Memory B cell (primary cell): ENCODE results near the gene VASP.

Experiments used
- ATAC-seq: fragments of 150-1000 bp; cut with Tn5 transposase; 2 replicates; pipeline ENCODE4 v1.10.0; 2021; ENCODE audit warnings: low read depth, mild to moderate bottlenecking, moderate library complexity
- DNase-seq, 2 donors: peaks; one replicate each; pipeline ENCODE4 v3.0.0; 2022; ENCODE audit warnings: low spot score in 2 of 2
- H3K27ac Mint-ChIP-seq: one replicate; pipeline ENCODE4 v1.8.0; 2022; ENCODE audit warnings: mild to moderate bottlenecking, moderate library complexity, mixed read lengths
- H3K27me3 Mint-ChIP-seq: one replicate; pipeline ENCODE4 v1.8.0; 2022; ENCODE audit warnings: mixed read lengths
- H3K36me3 Mint-ChIP-seq: one replicate; pipeline ENCODE4 v1.8.0; 2022; ENCODE audit warnings: mild to moderate bottlenecking, mixed read lengths
- H3K4me1 Mint-ChIP-seq: one replicate; pipeline ENCODE4 v1.8.0; 2022; ENCODE audit warnings: mixed read lengths
- H3K4me3 Mint-ChIP-seq: one replicate; pipeline ENCODE4 v1.8.0; 2022; ENCODE audit warnings: mild to moderate bottlenecking, moderate library complexity, mixed read lengths
- H3K9me3 Mint-ChIP-seq: one replicate; pipeline ENCODE4 v1.8.0; 2022; ENCODE audit warnings: mixed read lengths

VASP gene

DNA sequence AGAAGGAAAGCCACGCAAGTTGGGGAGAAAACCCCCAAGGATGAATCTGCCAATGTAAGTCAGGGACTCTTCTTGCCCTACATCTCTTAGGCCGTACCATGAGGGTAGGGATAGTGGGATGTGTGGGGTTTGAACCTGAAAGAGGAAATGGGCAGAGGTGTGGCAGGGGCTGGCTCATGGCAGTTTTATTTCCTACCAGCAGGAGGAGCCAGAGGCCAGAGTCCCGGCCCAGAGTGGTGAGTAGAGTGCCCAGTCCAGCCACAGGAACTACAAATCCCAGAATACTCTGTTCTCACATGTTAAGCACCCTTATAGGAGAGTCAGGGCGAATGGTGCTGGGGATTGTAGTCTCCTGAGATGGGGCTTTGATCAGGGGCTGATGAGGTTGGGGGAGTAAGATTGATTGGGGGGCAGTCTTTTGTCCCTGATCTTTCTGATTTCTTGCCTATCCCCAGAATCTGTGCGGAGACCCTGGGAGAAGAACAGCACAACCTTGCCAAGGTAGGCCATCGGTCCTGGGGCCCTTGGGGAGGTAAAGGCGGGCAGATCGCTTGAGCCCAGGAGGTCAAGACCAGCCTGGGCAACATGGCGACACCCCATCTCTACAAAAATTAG, 16.5 kb downstream of the VASP start:
- no peaks in the 10 kb centered on the region for H3K27me3 Mint-ChIP-seq
- H3K27ac Mint-ChIP-seq = peak overlapping the region; percentile 52
- ATAC-seq (peak; percentile 95), DNase-seq (peak; percentile 84)
- H3K4me3 Mint-ChIP-seq = no peak overlapping the region
- H3K9me3 Mint-ChIP-seq = no peaks in the 10 kb centered on the region
- peaks cover 21% of the 10 kb centered on the region for H3K4me1 Mint-ChIP-seq
- peaks cover 15% of the 10 kb centered on the region for H3K36me3 Mint-ChIP-seq

DNA sequence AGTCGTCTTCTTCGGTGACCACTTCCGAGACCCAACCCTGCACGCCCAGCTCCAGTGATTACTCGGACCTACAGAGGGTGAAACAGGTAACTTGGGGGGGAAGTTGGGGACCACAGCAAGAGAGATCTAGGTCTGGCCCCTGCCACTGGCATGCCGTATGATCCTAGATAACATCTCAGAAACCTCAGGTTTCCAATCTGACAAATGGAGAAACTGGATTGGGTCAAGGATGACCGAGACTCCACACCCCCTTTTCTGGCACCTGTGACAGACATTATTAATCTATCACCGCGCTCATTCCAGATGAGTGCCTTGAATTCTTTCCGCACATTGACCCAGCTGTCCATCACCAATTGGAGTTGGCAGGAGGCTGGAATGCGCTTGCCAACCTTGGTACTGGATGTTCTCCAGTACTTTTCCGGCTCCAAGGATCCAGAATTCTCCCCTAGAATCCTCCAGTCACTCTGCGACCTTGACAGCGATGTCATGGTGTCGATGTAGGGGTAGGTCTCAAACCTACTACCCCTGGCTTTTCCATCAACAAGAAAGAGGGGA, 17.4 kb downstream of the VASP start:
- H3K9me3 Mint-ChIP-seq = no peaks in the 10 kb centered on the region

DNA sequence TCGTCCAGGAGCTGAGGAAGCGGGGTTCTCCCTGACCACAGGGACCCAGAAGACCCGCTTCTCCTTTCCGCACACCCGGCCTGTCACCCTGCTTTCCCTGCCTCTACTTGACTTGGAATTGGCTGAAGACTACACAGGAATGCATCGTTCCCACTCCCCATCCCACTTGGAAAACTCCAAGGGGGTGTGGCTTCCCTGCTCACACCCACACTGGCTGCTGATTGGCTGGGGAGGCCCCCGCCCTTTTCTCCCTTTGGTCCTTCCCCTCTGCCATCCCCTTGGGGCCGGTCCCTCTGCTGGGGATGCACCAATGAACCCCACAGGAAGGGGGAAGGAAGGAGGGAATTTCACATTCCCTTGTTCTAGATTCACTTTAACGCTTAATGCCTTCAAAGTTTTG, 18.9 kb downstream of the VASP start:
- no peak for DNase-seq
- peak overlapping the region; percentile 60 for H3K27ac Mint-ChIP-seq

More for the DNA sequence above, 17.4 kb downstream of the VASP start:
- Mint-ChIP-seq H3K4me3 (no peak overlapping the region), H3K36me3 (peaks cover 15% of the 10 kb centered on the region), H3K27me3 (no peaks in the 10 kb centered on the region), H3K27ac (no peak overlapping the region), H3K4me1 (peaks cover 21% of the 10 kb centered on the region)
- no peak for DNase-seq
- no peak for ATAC-seq

DNA sequence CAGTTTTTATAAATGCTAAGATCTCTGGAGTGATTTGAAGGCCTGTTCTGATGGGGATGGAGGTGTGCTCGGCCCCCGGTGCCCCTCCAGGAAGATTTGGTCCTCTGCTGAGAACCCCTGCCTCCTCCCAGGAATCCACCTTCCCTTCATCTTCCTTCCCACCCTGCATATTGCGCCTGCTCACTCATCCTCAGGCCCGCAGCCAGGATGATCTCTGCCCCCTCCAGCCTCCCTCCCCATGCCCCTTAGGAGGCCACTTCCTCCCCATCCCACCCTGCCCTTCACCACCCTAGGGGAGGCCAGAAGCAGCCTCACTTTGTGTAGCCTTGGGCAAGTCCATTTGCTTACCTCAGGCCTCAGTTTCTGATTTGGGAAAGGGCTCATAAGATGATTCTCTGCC, 19.7 kb downstream of the VASP start:
- Mint-ChIP-seq H3K36me3 (peaks cover 13% of the 10 kb centered on the region), H3K4me1 (peaks cover 18% of the 10 kb centered on the region), H3K4me3 (no peak overlapping the region), H3K9me3 (no peaks in the 10 kb centered on the region), H3K27me3 (no peaks in the 10 kb centered on the region), H3K27ac (no peak overlapping the region)
- ATAC-seq (no peak), DNase-seq (no peak)

More for the DNA sequence above, 18.9 kb downstream of the VASP start:
- H3K4me1 Mint-ChIP-seq = peaks cover 21% of the 10 kb centered on the region
- no peaks in the 10 kb centered on the region for H3K27me3 Mint-ChIP-seq
- H3K4me3 Mint-ChIP-seq = no peak overlapping the region
- peaks cover 11% of the 10 kb centered on the region for H3K36me3 Mint-ChIP-seq
- ATAC-seq = no peak
- H3K9me3 Mint-ChIP-seq = no peaks in the 10 kb centered on the region

DNA sequence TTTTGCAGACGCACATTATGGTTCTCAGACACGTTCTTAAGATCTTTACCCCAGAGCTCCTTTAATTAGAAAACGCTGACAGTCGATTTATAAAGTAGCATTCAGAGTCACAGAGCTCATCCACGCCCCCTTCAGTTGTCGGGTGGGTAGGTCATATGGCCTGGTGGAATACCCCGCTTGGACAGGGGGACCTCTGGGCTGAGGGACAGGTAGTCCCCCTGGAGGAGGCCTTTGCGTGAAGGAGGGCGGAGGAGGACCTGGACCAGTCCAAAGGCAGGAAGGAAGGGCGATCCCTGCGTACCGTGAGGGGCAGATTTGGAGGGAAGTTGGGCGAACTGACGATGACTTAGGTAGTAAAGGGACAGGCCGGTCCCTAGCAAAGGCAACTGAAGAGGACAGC, 20.5 kb downstream of the VASP start:
- DNase-seq (no peak), ATAC-seq (no peak)
- Mint-ChIP-seq H3K27me3 (no peaks in the 10 kb centered on the region), H3K4me1 (peaks cover 17% of the 10 kb centered on the region), H3K36me3 (peaks cover 15% of the 10 kb centered on the region), H3K27ac (peak overlapping the region; percentile 72), H3K9me3 (no peaks in the 10 kb centered on the region), H3K4me3 (peak overlapping the region; percentile 38)

DNA sequence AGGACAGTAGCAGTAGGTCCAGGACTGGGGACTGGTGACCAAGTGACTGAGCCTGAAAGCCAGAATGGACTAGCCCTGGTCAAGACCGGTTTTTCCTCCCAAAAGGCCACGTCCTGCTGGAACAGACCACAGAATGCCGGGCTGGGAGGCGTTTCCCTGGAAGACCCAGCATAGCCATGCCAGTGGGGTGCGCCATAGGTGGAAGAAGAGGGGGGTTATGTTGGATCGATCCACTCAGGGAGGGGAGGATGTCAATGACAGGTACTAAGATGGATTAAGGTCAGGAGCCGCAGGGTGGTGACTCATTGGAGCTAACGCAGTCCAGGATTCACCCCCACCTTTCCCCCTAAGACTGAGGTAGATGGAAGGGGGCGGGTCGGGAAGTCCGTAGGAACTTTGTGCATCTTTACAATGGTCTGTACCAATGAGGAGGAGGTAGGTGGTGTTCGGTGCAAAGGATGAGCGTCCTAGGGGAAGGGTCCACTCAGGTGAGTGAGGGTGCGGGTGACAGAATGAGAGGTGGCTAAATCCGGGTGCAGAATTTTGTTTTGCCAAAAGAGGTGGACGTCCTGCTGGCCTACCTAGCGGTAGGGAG, 21.0 kb downstream of the VASP start:
- Mint-ChIP-seq H3K4me1 (peaks cover 17% of the 10 kb centered on the region), H3K27me3 (no peaks in the 10 kb centered on the region), H3K36me3 (peaks cover 15% of the 10 kb centered on the region), H3K9me3 (no peaks in the 10 kb centered on the region), H3K4me3 (peak overlapping the region; percentile 38), H3K27ac (peak overlapping the region; percentile 72)
- ATAC-seq (no peak), DNase-seq (no peak)

DNA sequence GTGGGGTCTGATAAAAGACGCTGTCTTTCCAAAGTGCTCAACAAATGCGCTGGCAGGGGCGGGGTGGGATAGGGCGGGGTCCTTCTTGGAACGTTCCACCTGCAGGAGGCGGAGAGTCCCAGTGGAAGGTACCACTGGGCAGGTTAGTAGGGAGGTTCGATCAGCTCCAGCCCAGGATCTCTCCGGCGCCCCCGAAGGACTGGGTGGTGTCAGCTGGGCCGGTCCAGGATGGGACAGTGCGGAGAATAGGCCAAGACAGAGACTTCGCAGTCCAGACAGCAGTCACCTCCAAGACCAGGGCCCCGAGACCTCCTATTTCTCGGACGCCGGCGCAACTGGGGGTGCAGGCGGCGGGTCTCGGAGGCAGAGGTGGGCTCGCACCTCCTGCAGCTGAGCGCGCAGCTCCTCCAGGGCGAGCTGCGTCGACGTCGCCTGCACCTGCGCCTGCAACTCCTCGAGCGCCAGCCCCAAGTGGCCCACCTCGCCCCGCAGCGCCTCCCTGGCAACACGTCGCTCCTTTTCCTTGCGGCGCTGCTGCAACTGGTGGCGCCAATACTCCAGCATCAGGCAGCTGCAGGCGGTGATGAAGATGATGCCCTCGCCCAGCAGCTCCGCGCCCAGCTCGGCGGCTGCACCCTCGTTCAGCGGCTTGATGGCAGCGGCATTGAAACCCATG, 21.6 kb downstream of the VASP start:
- ATAC-seq (peak; percentile 39), DNase-seq (no peak)
- peaks cover 12% of the 10 kb centered on the region for H3K36me3 Mint-ChIP-seq
- H3K27me3 Mint-ChIP-seq = no peaks in the 10 kb centered on the region
- H3K4me1 Mint-ChIP-seq = peaks cover 12% of the 10 kb centered on the region
- H3K4me3 Mint-ChIP-seq = peak overlapping the region; percentile 66
- H3K9me3 Mint-ChIP-seq = no peaks in the 10 kb centered on the region
- peak overlapping the region; percentile 45 for H3K27ac Mint-ChIP-seq

DNA sequence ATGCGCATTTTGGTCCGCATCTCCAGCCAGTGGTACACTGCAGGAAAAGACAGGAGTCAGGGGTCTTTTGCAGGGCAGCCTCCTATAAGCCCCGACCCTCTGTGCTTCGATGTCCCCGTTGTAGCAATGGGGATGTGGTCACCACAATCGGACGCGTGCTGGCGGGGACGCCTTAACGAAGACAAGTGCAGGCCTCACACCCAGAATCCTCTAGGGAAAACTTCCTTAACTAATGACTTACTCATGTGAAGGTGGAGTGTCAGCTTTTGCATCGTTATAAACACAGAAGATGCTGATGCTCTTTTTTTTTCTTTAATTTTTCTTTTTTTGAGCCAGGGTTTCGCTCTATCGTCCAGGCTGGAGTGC, 22.1 kb downstream of the VASP start:
- H3K27me3 Mint-ChIP-seq = no peaks in the 10 kb centered on the region
- H3K4me1 Mint-ChIP-seq = peaks cover 10% of the 10 kb centered on the region
- peaks cover 11% of the 10 kb centered on the region for H3K36me3 Mint-ChIP-seq
- H3K27ac Mint-ChIP-seq = no peak overlapping the region
- ATAC-seq (no peak), DNase-seq (no peak)
- H3K9me3 Mint-ChIP-seq = no peaks in the 10 kb centered on the region
- H3K4me3 Mint-ChIP-seq = peak overlapping the region; percentile 66

DNA sequence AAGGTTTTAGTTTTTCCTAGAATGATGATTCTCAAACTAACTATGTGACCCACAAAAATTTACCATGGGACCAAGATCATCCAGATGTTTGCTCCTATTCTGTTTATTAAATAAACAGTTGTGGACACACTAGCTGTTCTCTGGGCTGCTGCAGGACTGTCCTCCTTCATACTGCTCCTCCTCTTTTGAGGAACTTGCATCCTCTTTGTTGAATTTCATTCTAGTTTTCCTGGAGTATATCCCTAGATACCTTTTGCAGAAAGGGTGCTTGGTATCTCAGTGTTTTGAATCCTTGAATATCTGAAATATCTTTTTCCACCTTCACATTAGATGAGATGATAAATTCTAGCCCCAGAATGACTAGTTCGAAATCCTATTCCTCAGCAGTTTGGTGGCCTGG, 24.1 kb downstream of the VASP start:
- Mint-ChIP-seq H3K4me3 (no peak overlapping the region), H3K27me3 (no peaks in the 10 kb centered on the region), H3K9me3 (no peaks in the 10 kb centered on the region), H3K27ac (no peak overlapping the region), H3K4me1 (peaks cover 10% of the 10 kb centered on the region), H3K36me3 (peaks cover 10% of the 10 kb centered on the region)
- DNase-seq = no peak
- no peak for ATAC-seq

DNA sequence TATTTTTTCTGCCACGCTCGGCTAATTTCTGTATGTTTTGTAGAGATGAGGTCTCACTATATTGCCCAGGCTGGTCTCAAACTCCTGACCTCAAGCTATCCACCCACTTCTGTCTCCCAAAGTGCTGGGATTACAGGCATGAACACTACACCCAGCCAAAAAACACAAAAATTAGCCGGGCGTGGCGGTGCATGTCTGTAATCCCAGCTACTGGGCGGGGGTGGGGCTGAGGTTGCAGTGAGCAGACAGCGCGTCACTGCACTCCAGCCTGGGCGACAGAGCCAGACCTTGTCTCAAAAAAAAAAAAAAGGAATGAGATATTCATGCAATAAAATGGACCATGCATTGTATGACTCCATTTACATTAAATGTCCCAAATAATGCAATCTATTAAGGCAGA, 32.2 kb downstream of the VASP start:
- peaks cover 2% of the 10 kb centered on the region for H3K9me3 Mint-ChIP-seq
- H3K27me3 Mint-ChIP-seq = no peaks in the 10 kb centered on the region
- H3K27ac Mint-ChIP-seq = no peak overlapping the region
- H3K4me1 Mint-ChIP-seq = peaks cover 9% of the 10 kb centered on the region
- no peaks in the 10 kb centered on the region for H3K36me3 Mint-ChIP-seq
- H3K4me3 Mint-ChIP-seq = no peak overlapping the region
- DNase-seq = no peak
- no peak for ATAC-seq

DNA sequence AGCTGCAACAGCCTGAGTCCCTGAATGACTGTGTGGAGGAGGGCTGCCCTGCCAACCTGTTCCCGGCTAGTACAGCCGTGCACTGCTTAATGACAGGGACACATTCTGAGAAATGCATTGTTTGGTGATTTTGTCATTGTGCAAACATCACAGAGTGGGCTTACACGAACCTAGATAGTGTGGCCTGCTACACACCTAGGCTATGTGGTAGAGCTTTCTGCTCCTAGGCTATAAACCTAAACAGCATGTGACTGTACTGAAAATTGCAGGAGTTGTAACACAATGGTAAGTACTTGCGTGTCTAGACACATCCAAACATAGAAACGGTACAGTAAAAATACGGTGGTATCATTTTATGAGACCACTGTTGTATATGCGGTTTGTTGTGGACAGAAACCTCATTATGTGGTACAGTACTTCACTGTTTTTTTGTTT, 35.0 kb downstream of the VASP start:
- Mint-ChIP-seq H3K27me3 (no peaks in the 10 kb centered on the region), H3K4me1 (peaks cover 11% of the 10 kb centered on the region), H3K36me3 (no peaks in the 10 kb centered on the region), H3K4me3 (no peak overlapping the region), H3K27ac (no peak overlapping the region), H3K9me3 (peaks cover 2% of the 10 kb centered on the region)
- DNase-seq = no peak
- ATAC-seq = no peak

DNA sequence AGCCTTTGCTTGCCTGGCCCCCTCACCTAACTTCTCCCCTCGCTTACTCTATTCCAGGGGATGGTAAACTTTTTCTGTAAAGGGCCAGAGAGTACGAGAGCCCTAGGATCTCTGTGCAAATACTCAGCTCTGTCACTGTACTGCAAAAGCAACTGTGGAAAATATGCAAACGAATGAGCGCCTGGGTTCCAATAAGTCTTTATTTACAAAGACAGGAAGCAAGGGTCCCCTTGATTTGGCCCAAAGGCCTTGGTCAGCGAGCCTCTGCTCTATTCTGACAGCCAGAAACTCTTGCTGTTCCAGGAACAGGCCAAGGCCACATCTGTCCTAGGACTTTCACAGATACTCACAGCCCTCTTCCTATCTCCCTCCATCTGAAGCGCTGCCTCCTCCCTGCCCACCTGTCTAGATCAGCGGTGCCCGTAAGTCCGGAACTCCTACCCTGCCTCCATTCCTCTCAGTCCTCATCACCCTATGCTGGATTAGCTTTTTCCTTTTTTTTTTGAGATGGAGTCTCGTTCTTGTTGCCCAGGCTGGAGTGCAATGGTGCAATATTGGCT, 40.0 kb downstream of the VASP start:
- Mint-ChIP-seq H3K9me3 (no peaks in the 10 kb centered on the region), H3K27ac (no peak overlapping the region), H3K4me1 (peaks cover 26% of the 10 kb centered on the region), H3K4me3 (no peak overlapping the region), H3K27me3 (no peaks in the 10 kb centered on the region), H3K36me3 (peaks cover 5% of the 10 kb centered on the region)
- DNase-seq (no peak), ATAC-seq (no peak)

DNA sequence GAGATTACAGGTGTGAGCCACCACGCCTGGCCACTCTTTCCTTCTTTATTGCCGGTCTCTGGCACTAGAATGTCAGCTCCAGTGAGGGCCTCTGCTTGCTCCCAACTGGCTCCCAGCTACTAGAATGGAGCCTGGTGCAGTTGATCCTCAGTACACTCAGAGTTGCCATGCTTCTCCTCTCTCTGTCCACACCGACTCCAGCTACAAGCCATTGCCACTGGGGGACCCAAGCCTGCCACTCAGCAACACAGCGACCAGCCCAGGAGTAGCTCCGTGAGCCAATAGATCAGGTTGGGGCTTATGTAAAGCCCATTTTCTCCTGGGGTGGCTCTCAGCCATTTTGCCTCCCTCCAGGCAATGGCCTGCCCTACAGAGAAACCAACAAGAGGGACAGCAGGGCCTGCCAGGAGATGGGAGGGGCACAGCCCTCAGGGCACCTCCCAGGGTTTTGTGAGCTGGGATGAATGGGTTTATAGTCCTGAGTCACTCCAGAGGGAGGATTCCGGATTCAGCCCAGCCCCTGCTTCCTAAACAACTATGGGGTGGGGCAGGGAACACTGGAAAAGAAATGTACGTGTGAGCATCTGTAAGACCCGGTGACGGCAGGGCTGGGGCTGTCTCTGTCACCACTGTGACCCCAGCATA, 40.8 kb downstream of the VASP start:
- H3K27ac Mint-ChIP-seq = no peak overlapping the region
- no peaks in the 10 kb centered on the region for H3K27me3 Mint-ChIP-seq
- DNase-seq = no peak
- no peaks in the 10 kb centered on the region for H3K9me3 Mint-ChIP-seq
- H3K36me3 Mint-ChIP-seq = peaks cover 9% of the 10 kb centered on the region
- ATAC-seq = no peak
- peaks cover 26% of the 10 kb centered on the region for H3K4me1 Mint-ChIP-seq
- no peak overlapping the region for H3K4me3 Mint-ChIP-seq

DNA sequence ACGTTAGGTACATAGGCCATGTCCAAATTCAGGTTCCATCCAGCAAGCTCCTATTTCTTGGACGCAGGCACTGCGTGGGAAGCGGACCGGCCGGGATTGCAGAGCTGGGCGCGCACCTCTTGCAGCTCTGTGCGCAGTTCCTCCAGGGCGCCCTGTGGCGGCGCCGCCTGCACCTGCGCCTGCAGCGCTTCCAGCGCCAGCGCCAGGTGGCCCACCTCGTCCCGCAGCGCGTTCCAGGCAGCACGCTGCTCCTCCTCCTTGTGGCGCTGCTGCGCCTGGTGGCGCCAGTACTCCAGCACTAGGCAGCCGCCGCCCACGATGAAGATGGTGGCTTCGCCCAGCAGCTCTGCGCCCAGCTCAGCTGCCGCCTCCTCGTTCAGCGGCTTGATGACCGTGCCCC, 46.2 kb downstream of the VASP start:
- H3K27ac Mint-ChIP-seq = no peak overlapping the region
- no peaks in the 10 kb centered on the region for H3K27me3 Mint-ChIP-seq
- no peak for DNase-seq
- H3K9me3 Mint-ChIP-seq = no peaks in the 10 kb centered on the region
- H3K36me3 Mint-ChIP-seq = peaks cover 9% of the 10 kb centered on the region
- no peak for ATAC-seq
- no peak overlapping the region for H3K4me3 Mint-ChIP-seq
- H3K4me1 Mint-ChIP-seq = peaks cover 18% of the 10 kb centered on the region
